T-helper 22 cell (primary cell): ENCODE results near the gene SLC16A13.
"Not testable (repeated sequence)": the region's sequence is repeated elsewhere in the genome, so short reads cannot be mapped to it uniquely, and the experiment has no call there.

ENCODE experiments used
- DNase-seq: peaks from one replicate; pipeline ENCODE4 v3.0.0-alpha.2; 2020; ENCODE audit warnings: low read depth

The SLC16A13 gene

DNA sequence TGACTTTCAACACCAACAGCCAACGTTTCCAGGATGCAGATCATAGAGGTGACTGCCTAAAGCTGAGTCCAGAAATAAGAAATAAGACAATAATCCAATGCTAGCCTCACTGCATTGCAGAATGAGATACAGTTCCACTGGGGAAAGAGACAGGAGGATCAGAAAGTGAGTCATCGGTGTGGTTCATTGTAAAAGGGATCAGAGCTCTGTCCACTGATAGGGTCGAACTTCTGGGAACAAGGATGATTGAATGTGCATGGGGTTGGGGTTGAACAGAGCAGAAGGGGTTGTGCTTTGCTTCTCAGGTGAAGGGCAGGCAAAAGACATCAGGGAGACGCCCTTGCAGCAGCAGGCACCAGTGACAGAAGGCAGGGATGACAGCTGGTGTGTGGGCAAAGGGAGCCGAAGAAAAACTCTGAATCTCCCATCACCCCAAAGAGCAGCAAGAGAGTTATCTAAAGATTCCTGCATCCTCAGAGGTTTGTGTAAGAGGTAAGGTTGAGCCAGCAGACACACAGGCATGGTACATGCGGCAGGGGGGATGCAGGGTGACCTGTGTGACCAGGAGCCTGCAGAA is 27.8 kb downstream of the SLC16A13 start:
- no peak for DNase-seq

DNA sequence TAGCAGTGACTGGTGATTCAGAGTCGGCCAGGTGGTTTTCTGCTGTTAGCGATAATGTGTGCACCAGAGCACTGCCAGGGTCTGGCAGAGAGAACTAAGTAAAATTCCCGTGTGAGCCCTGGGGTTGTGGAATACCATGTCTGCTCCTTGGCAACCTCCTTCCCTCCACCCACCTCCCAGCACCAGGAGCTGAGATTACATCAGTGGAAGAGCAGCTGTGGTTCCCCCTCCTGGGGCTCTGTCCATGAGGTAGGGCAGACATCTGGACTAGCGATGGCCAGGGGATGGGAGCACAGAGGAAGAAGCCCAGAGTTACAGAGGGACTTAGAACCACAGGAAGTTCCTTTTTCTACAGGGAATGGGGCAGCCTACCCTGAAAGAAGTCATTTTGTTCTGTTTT is 28.4 kb downstream of the SLC16A13 start:
- no peak for DNase-seq

DNA sequence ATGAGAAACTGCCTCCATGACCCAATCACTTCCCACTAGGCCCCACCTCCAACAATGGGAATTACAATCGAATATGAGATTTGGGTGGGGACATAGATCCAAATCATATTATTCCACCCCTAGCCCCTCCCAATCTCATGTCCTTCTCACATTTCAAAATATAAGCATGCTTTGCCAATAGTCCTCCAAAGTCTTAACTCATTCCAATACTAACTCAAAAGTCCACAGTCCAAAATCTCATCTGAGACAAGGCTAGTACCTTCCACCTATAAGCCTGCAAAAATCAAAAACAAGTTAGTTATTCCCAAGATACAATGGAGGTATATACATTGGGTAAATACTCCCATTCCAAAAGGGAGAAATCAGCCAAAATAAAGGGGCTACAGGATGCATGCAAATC is 31.4 kb downstream of the SLC16A13 start:
- DNase-seq: no peak

DNA sequence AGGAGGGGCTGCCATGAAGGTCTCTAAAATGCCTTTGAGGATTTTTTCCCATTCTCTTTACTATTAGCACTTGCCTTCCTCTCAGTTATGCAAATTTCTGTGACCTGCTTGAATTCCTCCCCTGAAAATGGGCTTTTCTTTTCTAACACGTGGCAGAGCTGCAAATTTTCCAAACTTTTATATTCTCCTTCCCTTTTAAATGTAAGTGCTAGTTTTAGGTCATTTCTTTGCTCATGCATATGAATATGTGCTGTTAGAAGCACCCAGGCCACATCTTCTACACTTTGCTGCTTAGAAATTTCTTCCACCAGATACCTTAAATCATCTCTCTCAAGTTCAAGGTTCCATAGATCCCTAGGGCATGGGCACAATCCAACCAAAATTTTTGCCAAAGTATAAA is 32.5 kb downstream of the SLC16A13 start:
- no peak for DNase-seq

DNA sequence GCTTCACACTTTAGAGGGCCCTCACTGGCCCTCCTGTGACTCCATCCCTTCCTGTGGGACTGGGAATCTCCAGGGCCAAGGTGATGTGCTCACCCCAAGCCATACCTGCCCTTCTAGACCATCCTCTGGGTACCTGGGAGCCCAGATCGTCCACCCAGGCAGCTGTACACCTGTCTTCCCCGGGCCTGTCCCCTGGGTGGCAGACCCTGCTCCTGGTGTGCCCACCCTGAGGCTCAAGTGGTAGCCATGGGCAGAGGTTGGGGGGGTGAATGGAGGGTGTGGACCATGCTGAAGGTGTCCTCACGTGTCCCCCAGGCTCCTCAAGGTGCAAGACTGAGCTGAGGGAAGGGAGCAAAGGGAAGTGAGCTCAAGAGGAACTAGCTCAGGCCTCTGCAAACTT is 34.9 kb downstream of the SLC16A13 start:
- no peak for DNase-seq

DNA sequence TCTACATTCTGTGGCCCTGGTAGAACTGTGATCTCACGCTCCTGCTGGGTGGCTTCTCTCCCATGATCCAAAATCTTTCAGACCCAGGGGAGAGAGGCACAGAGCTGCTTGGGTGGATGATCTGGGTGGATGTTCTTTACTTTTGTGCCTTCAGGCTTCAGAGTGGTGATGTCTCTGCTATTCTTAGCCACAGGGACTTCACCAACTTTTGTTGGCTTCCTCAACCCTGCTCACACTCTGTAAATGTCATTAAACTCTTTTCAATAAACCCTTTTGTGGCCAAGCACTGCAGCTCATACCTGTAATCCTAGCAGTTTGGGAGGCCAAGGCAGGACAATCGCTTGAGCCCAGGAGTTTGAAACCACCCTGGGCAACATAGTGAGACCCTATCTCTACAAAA is 36.6 kb downstream of the SLC16A13 start:
- no peak for DNase-seq

DNA sequence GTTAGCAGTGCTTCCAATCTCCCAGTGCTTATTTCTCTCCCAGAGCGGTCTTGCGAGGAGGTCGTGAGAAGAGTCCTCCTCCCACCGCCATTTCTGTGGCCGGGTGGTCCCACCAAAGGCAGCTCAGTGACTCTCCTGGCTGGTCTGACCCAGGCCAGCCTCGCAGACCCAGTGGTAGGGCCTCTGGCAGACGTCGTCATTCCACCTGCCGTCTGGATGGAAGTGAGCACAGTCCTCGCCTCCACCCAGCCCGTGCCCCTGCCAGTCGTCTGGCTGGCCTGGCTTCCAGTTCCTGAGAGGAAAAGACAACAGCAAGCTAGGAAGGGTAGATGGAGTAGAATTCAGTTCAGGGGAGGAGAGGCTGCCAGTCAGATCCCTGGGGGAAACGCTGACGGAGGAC is 39.1 kb downstream of the SLC16A13 start:
- DNase-seq: no peak

DNA sequence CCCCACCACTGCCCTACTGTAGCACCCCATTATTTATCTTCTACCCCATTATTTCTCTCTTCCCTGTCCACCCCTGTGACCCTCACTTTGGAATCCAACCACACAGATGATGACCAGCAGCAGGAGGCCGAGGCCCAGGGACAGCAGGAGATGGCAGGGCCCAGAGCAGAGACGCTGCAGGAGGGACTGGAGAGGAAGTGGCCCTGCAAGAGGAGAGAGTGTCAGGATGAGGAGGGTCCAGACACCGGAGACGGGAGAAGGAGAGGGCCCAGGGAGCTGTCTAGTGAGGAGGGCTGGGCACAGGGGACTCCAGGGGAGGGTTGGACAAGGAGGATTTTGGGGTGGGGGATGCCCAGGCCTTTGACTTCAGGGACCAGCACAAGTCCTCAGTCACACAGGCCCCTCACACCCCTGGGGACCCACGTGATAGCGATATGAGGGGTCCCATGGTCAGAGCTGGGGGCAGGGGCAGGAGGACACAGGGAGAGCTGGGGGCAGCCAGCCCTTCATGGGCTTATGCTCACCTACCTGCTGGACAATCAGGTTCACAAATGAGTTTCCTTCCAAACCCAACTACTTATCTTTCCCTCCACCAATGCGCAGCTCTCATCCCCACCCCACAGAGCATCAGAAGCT is 42.2 kb downstream of the SLC16A13 start:
- no peak for DNase-seq

DNA sequence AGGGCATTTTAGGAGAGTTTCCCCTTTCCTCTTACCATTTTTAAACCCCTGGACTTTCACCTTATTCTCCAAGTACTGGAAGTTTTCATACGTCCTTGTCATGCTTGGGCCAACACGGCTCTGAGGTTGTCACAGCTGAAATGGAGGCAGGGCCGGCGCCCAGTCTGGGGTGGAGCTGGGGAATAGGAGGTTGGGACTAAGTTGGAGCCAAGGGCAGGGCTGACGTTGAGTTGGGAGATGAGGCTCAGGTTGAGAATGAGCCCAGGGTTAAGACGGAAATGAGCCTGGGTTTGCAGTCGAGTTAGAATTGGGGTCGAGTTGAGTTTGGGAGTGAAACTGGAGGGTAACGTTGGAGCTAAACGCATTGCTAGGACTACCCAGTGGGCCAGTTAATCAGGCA is 42.9 kb downstream of the SLC16A13 start:
- DNase-seq: no peak

DNA sequence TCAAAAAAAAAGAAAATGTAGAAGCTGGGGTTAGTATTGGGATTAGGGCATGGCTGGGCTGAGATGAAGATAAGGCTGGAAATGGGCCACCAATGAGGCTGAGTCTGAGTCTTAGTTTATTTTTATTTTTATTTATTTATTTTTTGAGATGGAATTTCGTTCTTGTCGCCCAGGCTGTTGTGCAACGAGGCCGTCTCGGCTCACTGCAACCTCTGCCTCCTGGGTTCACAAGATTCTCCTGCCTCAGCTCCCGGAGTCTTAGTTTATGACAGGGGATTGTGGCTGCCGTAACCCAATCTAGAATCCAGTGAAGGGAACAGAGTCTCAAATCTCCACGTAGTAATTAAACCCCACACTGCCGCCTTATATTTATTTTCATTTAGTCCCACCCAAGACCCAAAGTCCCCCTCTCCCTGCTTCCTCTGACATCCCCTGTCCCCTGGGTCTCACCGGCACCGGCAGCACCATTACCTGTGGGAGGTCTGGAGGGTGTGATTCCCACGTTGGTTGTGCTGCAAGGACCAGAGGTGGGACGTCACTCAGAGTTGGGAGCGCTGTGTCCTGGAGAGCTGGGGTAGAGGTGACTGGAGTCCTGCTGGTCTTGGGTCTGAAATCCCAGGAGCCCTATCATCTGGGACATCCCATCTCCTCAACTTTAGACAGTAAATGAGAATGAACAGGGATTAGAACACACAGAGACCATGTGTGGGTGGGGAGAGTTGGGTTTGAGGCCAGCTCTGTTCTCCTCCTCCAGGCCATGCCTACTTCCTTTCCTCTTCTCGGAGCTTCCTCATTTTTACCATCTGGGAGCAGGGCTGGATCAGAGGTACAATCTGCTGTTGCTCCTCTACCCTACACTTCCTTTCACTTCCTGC is 44.0 kb downstream of the SLC16A13 start, which contains the start of gene CLEC10A:
Gene CLEC10A, minus strand, starts transcription at position 671 of the 875 bp plus-strand sequence. CDS start 1,439 bp downstream, outside the sequence.
- no peak for DNase-seq

DNA sequence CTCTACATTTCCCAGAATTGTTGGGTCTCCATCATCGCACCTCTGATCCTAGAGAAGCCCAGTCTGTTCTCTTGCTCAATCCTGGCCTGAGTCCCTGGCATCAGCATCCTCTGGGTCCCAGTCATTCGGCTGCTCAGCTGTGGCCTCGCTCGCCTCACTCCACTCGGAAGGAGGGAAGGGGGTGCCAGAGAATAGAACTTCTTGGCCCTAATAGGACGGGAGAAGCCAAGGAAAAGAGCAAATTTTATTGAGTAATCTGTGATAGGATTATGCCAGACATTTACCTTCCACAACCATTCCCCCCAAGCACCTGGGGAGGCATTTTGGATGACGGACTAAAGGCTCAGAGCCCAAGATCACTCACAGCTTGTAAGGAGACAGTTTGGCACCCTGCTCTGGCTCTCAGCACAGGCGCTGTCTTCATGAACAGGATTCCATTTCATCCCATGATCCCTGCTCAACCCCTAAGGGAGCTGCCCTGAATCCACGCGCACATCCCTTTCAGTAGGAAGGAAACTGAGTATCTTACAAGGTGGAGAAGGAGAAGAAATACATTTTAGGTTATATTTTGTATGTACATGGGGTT is 44.7 kb downstream of the SLC16A13 start:
- DNase-seq: no peak

DNA sequence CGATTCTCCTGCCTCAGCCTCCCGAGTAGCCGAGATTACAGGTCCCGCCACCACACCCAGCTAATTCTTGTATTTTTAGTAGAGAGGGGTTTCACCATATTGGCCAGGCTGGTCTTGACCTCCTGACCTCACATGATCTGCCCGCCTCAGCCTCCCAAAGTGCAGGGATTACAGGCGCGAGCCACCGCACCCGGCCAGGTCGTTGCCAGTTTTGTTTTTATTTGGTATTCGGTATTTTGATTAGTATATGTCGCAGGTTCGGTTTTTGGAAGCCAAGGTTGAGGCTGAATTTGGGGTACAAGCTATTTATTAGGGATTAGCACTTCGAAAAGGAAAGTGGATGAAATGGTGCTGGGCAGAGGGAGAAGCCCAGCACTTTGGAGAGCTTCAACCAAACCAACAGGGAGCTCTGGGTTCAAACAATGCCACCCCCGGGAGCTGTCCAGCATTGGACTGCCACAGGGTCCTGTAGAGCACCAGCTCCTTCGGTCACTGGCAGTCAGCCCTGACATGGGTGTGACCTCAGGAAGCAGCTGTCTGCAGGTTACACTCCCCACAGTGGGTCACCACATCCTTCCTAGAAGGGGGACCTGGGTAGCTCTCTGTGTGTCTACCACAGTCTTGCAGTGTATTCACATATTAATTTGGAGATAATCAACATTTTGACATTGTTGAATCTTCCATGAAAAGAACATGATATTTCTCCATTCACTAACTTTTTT is 45.7 kb downstream of the SLC16A13 start:
- DNase-seq: no peak

DNA sequence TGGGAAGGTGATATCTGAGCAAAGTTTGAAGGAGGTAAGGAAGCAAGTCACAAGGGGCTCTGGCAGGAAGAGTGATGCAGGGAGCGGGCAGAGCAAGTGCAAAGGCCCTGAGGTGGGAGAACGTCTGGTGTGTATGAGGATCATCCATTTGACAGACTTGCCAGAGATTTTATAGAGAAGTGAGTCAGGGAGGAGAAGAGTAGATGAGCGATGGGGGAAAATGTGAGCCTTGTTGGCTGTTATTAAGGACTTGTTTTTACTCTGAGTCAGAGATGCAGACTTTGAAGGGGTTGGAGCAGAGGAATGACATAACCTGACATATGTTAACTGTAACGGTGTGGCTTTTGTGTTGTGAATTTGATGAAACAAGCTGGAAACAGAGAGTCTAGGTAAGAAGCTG is 47.8 kb downstream of the SLC16A13 start:
- no peak for DNase-seq

DNA sequence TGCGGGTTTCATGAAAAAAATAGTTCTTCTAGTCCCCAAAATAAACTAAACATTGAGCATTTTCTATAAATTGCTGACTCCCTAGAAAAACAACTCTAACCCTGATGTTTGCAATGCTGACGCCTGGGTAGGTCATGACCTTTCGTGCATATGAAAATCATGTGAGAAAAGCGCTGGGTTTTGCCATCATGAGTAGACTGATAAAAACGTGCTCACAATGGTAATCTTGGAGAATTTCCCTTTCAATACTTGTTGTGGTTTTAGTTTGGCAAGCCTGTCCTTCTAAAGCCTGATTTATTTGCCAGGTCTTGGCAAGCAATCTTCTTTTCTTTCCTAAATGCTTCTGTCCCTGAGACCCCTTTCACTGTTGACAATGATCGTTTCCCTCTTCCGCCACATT is 48.3 kb downstream of the SLC16A13 start:
- DNase-seq: no peak

DNA sequence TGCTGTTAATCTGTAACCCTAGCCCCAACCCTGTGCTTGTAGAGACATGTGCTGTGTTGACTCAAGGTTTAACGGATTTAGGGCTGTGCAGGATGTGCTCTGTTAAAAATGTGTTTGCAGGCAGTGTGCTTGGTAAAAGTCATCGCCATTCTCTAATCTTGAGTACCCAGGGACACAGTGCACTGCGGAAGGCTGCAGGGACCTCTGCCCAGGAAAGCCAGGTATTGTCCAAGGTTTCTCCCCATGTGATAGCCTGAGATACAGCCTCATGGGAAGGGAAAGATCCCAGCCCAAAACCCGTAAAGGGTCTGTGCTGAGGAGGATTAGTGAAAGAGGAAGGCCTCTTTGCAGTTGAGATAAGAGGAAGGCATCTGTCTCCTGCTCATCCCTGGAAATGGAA is 52.6 kb downstream of the SLC16A13 start:
- DNase-seq: not testable (repeated sequence)

DNA sequence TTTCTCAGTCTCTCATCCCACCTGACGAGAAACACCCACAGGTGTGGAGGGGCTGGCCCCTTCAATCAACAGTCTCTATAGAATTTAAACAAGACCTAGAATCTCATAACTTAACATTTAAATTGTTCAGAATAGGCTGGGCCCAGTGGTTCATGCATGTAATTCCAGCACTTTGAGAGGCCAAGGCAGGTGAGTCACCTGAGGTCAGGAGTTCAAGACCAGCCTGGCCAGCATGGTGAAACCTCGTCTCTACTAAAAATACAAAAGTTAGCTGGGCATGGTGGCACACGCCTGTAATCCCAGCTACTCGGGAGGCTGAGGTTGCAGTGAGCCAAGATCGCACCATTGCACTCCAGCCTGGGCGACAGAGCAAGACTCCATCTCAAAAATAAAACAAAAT is 53.8 kb downstream of the SLC16A13 start:
- DNase-seq: not testable (repeated sequence)
